Measurements from ENCODE around the gene OR51B4. TPM values are rescaled to one million over a fixed set of nuclear protein-coding genes. Genes with fewer than 3 reads are reported as not detected.
"Not testable (repeated sequence)": the region's sequence is repeated elsewhere in the genome, so short reads cannot be mapped to it uniquely, and the experiment has no call there.

The OR51B4 gene
- total RNA-seq, 8 experiments from 2014 or later = 0.52 to 0.90 (median 0.61) TPM; not detected in 5

DNA sequence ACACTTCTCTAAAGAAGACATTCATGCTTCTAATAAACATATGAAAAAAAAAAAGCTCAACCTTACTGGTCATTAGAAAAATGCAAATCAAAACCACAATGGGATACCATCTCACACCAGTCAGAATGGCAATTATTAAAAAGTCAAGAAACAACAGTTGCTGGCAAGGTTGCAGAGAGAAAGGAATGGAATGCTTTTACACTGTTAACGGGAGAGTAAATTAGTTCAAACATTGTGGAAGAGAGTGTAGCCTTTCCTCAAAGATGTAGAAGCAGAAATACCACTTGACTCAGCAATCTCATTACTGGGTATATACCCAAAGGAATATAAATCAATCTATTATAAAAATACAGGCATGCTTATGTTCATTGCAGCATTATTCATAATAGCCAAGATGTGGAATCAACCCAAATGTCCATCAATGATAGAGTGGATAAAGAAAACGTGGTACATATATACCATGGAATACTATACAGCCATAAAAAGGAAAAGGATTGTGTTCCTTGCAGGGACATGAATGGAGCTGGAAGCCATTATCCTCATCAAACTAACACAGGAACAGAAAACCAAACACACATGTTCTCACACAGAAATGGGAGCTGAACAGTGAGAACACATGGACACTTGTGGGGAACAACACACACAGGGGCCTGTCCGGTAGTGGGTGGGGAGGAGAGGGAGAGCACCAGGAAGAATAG, 11.7 kb upstream of the OR51B4 start:
- H3K4me1 ChIP-seq (replicated peaks in 1 of 2); H3K4me3 ChIP-seq; ATAC-seq (replicated peaks in 6 of 8); in situ Hi-C loops (cut with MboI; ENCODE audit: low pct_unique_long_range_greater_than_20kb in 2 of 9, low sequenced_read_pairs in 9 of 9, unreplicated experiment in 9 of 9); H3K27ac ChIP-seq: not testable (repeated sequence)
- 31 to 90% (median 73%) methylated on average over 2 to 3 of the region's 3 CpGs; no CpG with 5 or more reads in 1 of the 10 experiments for WGBS, 10 experiments

DNA sequence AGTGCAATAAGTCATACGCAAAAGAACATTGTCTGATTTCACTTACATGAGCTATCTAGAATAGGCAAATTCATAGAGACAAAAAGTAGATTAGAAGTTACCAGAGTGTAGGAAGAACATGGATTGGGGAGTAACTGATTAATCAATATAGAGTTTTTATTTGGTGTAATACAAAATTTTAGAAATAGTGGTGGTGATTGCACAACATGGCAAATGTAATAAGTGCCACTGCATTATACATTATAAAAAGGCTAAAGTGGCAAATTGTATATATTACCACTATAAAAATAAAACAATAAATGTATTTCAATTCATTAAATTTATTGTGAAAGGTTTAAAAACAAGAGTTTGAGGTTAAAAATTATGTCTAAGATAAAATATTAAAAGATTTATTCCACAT, 8.7 kb upstream of the OR51B4 start:
- H3K27ac ChIP-seq = no peak overlapping the region
- in situ Hi-C loops (cut with MboI; ENCODE audit: low pct_unique_long_range_greater_than_20kb in 2 of 9, low sequenced_read_pairs in 9 of 9, unreplicated experiment in 9 of 9) = no loop called here
- WGBS, 10 experiments = 78 to 100% (median 90%) methylated on average over 1 of the region's 1 CpG; no CpG with 5 or more reads in 2 of the 10 experiments
- no peak overlapping the region for H3K4me3 ChIP-seq
- no peak for ATAC-seq (replicated peaks in 6 of 8)
- H3K4me1 ChIP-seq (replicated peaks in 1 of 2) = no peaks in the 10 kb centered on the region

DNA sequence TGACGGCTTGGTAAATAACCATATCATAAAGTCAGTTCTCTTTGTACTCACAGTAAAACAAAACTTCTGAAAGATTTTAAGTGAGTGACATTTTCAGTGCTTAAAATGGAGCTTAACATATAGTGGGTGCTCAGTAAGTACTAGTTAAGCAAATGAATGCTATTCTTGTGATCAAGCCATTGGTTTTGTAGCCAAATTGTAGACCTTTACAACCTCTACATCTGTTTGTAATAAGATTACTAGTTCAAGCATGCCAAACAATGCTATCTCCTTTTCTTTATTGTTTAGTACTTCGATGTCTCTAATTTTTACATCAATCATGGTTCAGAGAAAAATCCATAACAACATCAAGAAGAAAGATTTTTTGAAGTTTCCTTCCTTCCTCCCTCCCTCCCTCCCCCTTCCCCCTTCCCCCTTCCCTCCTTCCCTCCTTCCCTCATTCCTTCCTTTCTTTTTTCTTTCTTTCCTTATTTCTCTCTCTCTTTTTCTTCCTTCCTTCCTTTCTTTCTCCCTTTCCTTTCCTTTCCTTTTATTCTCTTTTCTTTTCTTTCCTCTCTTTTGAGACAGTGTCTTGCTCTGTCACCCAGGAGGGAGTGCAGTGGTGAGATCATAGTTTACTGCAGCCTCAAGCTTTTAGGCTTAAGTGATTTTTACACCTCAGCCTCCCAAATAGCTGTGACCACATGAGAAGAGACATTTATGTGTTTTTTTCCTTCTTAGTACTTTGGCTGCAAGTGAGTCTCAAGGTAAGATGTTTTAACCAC, 5.7 kb upstream of the OR51B4 start:
- ATAC-seq (replicated peaks in 6 of 8) = no peak
- Histone ChIP-seq H3K4me1 (replicated peaks in 1 of 2) (no peaks in the 10 kb centered on the region), H3K4me3 (no peak overlapping the region), H3K27ac (no peak overlapping the region)
- in situ Hi-C loops (cut with MboI; ENCODE audit: low pct_unique_long_range_greater_than_20kb in 2 of 9, low sequenced_read_pairs in 9 of 9, unreplicated experiment in 9 of 9) = no loop called here
- WGBS, 10 experiments = 50 to 100% (median 79%) methylated on average over 1 to 2 of the region's 2 CpGs

DNA sequence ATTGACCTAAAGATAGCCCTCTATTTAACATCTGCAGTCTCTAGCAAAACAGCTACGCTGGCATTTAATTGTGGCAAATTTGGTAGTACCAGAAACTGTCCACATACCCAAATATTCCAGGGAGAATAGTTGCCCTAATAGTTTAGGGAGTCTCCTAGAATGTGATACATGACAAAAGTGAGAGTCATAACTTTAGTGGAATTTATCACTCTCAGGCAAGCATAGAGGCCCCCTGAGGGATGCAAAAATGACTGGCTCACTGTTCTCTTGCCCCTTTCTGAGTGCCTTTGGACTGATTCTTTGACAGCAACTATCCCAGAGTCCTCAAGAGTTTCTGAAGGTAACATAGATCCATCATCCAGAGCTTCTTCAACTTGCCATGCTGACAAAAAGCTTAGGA, 2.3 kb upstream of the OR51B4 start:
- no peak for ATAC-seq (replicated peaks in 6 of 8)
- H3K27ac ChIP-seq = no peak overlapping the region
- WGBS, 10 experiments = 67 to 100% (median 100%) methylated on average over 1 of the region's 1 CpG; no CpG with 5 or more reads in 5 of the 10 experiments
- in situ Hi-C loops (cut with MboI; ENCODE audit: low pct_unique_long_range_greater_than_20kb in 2 of 9, low sequenced_read_pairs in 9 of 9, unreplicated experiment in 9 of 9) = no loop called here
- no peaks in the 10 kb centered on the region for H3K4me1 ChIP-seq (replicated peaks in 1 of 2)
- H3K4me3 ChIP-seq = no peak overlapping the region

DNA sequence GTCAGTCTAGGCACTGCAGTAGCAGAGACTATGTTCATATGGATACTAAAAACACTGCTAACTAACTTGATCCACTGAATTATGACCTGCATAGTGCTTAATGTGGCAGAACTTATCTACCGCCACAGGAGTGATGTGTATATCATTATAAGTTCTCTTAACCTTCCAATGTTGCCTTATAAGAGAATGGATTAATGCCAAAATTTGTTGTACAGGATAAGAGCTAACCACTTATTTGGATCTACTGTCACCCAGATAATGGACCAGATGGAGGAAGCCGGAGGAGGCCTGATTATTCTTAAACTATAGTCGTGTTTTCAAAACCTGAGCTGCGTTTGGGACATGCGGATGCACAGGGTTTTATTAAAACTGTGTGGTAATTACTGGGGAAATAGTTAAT, 1.9 kb upstream of the OR51B4 start:
- no peak overlapping the region for H3K27ac ChIP-seq
- no peak overlapping the region for H3K4me3 ChIP-seq
- H3K4me1 ChIP-seq (replicated peaks in 1 of 2) = no peaks in the 10 kb centered on the region
- ATAC-seq (replicated peaks in 6 of 8) = no peak
- in situ Hi-C loops (cut with MboI; ENCODE audit: low pct_unique_long_range_greater_than_20kb in 2 of 9, low sequenced_read_pairs in 9 of 9, unreplicated experiment in 9 of 9) = no loop called here
- WGBS, 10 experiments = 70 to 100% (median 90%) methylated on average over 2 to 4 of the region's 5 CpGs; no CpG with 5 or more reads in 1 of the 10 experiments

DNA sequence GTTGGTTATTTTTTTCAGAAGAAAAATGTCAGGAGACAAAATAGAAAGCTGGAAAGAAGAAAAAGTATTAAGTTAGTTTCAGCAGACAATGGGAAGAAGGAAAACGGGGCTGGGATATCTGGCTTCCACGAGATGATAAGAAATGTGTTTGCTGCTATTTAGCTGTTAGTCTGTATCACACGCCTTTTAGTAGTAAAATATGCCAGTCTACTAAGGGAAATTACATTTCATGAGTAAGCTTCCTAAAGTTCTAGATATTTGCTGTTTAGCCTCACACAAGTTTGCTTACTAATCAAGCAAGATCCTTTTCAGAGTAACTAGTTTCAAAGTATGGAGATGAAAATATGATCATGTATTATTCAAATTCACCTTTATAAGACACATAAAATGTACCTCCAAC, 1.5 kb downstream of the OR51B4 start:
- in situ Hi-C loops (cut with MboI; ENCODE audit: low pct_unique_long_range_greater_than_20kb in 2 of 9, low sequenced_read_pairs in 9 of 9, unreplicated experiment in 9 of 9) = no loop called here
- H3K27ac ChIP-seq = no peak overlapping the region
- no peak overlapping the region for H3K4me3 ChIP-seq
- 53 to 92% (median 76%) methylated on average over 2 to 3 of the region's 3 CpGs; no CpG with 5 or more reads in 1 of the 10 experiments for WGBS, 10 experiments
- no peaks in the 10 kb centered on the region for H3K4me1 ChIP-seq (replicated peaks in 1 of 2)
- no peak for ATAC-seq (replicated peaks in 6 of 8)

DNA sequence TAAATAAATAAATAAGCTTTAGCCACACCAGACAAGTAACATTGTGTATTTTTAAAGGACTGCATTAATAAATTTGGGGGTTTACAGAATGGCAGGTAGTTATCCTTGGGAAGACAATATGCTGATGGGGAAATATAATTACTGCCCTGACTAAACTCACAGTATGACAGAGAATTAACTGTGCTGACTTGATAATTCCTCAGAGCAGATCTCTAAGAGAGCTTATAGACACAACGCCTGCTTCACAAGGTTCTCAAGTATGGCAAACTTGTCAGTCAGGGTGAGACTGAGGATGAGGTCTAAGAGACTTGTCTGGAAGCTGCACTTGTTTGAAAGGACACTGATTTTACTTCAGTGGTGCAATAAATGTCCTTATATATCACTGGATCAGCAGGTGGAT, 3.3 kb downstream of the OR51B4 start:
- no peaks in the 10 kb centered on the region for H3K4me1 ChIP-seq (replicated peaks in 1 of 2)
- no peak for ATAC-seq (replicated peaks in 6 of 8)
- in situ Hi-C loops (cut with MboI; ENCODE audit: low pct_unique_long_range_greater_than_20kb in 2 of 9, low sequenced_read_pairs in 9 of 9, unreplicated experiment in 9 of 9) = no loop called here
- no peak overlapping the region for H3K4me3 ChIP-seq
- WGBS, 10 experiments = 0 to 100% (median 66%) methylated on average over 1 of the region's 1 CpG; no CpG with 5 or more reads in 2 of the 10 experiments
- H3K27ac ChIP-seq = no peak overlapping the region

DNA sequence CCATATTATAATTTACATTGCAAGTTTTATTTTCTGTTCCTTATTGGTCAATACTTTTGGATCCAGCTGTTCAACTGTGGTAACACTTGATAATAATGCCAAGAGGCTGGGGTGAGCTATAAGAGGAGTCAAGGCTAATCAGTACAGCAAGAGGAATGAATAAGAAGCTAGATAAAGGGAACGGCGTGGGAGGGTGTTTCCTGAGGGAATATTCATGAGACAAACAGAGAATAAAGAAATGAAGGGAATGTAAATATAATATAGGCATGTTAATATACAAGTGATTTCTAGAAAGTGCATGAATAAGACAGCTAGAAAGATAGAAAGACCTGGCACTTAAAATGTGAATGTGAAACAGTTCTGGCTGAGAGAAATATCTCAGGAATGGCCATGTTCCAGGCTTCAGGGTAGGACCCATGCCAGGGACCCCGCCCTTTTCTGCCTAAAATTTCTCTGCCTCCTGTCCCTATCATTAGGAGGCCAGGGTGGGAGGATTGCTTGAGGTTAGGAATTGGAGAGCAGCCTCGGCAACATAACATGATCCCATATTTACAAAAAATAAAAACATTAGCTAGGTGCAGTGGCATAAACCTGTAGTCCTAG, 3.9 kb downstream of the OR51B4 start:
- peak in 3 of 8 experiments; percentile 68 to 86 (median 84) for ATAC-seq (replicated peaks in 6 of 8)
- WGBS, 10 experiments = 0 to 83% (median 58%) methylated on average over 2 to 4 of the region's 4 CpGs
- in situ Hi-C loops (cut with MboI; ENCODE audit: low pct_unique_long_range_greater_than_20kb in 2 of 9, low sequenced_read_pairs in 9 of 9, unreplicated experiment in 9 of 9) = no loop called here
- no peak overlapping the region for H3K4me3 ChIP-seq
- H3K27ac ChIP-seq = no peak overlapping the region
- H3K4me1 ChIP-seq (replicated peaks in 1 of 2) = no peaks in the 10 kb centered on the region

DNA sequence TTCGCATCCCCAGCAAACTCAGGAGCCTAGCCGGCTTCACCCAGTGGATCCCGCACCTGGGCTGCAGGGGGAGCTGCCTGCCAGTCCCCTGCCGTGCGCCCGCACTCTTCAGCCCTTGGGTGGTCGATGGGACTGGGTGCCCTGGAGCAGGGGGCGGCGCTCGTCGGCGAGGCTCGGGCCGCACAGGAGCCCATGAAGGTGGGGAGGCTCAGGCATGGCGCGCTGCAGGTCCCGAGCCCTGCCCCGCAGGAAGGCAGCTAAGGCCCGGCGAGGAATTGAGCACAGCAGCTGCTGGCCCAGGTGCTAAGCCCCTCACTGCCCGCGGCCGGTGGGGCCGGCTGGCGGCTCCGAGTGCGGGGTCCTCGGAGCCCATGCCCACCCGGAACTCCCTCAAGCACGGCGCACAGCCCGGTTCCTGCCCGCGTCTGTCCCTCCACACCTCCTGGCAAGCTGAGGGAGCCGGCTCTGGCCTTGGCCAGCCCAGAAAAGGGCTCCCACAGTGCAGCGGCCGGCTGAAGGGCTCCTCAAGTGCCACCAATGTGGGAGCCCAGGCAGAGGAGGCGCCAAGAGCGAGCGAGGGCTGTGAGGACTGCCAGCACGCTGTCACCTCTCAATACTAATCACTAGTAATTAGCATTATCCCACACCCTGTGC, 7.3 kb downstream of the OR51B4 start:
- in situ Hi-C loops (cut with MboI; ENCODE audit: low pct_unique_long_range_greater_than_20kb in 2 of 9, low sequenced_read_pairs in 9 of 9, unreplicated experiment in 9 of 9); H3K4me3 ChIP-seq; ATAC-seq (replicated peaks in 6 of 8); H3K4me1 ChIP-seq (replicated peaks in 1 of 2); H3K27ac ChIP-seq: not testable (repeated sequence)
- WGBS, 10 experiments = 91 to 100% (median 95%) methylated on average over 1 to 15 of the region's 41 CpGs; no CpG with 5 or more reads in 5 of the 10 experiments

DNA sequence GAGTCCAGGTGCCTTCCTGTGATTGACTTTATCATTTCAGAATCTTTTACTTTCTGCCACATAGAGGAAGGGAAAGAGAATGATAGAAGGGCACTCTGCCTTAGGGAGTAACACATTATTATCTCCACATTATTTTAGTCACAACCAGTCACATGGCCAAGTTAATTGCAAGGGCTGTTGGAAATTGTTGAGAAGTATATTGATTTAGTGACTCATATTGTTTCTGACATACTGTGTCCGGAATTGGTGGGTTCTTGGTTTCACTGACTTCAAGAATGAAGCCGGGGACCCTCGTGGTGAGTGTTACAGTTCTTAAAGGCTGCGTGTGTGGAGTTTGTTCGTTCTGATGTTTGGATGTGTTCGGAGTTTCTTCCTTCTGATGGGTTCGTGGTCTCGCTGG, 8.7 kb downstream of the OR51B4 start:
- in situ Hi-C loops (cut with MboI; ENCODE audit: low pct_unique_long_range_greater_than_20kb in 2 of 9, low sequenced_read_pairs in 9 of 9, unreplicated experiment in 9 of 9) = no loop called here
- no peak overlapping the region for H3K27ac ChIP-seq
- H3K4me3 ChIP-seq = no peak overlapping the region
- WGBS, 10 experiments = 60 to 100% (median 81%) methylated on average over 1 to 8 of the region's 8 CpGs; no CpG with 5 or more reads in 2 of the 10 experiments
- ATAC-seq (replicated peaks in 6 of 8) = no peak
- no peaks in the 10 kb centered on the region for H3K4me1 ChIP-seq (replicated peaks in 1 of 2)

DNA sequence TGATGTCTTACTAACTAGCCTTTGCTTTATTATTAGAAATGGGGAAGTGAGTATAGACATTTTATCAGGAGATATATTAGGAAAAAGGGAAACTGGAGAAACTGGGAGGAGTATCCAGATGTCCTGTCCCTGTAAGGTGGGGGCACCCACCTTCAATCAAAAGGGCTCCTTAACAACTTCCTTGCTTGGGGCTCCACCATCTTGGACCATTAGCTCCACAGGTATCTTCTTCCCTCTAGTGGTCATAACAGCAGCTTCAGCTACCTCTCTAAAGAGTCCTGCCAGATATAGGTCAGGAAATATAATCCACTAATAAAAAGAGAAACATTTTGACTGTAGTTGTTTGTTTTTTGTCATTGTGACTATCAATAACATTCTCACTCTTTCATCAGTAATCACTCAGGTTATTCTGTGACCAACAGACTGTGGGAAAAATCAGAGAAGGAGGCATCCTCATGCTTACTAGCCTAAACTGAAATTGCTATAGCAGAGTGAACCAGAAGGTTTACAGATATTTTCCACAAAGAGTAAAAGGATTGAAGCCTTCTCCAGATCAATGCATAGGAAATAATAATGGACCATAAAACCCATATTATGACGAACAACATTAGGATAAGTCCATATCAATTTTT, 10.4 kb downstream of the OR51B4 start:
- H3K4me1 ChIP-seq (replicated peaks in 1 of 2) = no peaks in the 10 kb centered on the region
- peak in 3 of 8 experiments; percentile 57 to 85 (median 60) for ATAC-seq (replicated peaks in 6 of 8)
- no peak overlapping the region for H3K4me3 ChIP-seq
- WGBS, 10 experiments = 10 to 92% (median 75%) methylated on average over 1 of the region's 1 CpG; no CpG with 5 or more reads in 1 of the 10 experiments
- in situ Hi-C loops (cut with MboI; ENCODE audit: low pct_unique_long_range_greater_than_20kb in 2 of 9, low sequenced_read_pairs in 9 of 9, unreplicated experiment in 9 of 9) = no loop called here
- H3K27ac ChIP-seq = no peak overlapping the region

DNA sequence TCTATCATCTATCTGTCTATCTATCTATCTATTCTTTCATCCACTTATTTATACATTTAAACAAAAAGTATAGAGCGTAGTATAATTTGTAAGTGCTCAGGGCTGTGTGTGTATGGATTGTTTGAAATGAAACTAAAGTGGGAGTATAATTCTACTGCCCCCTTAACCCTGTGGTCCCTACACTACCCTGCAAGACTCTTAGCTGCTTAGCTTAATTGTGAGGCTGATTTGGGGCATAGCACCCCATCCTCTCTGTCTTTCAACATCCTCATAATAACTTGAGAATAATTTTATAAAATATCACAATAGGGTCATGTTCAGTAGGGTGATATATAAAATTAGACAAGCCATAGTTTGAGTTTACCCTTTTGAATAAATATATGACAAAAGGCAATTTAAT, 11.6 kb downstream of the OR51B4 start:
- Histone ChIP-seq H3K4me1 (replicated peaks in 1 of 2) (no peaks in the 10 kb centered on the region), H3K27ac (no peak overlapping the region), H3K4me3 (no peak overlapping the region)
- in situ Hi-C loops (cut with MboI; ENCODE audit: low pct_unique_long_range_greater_than_20kb in 2 of 9, low sequenced_read_pairs in 9 of 9, unreplicated experiment in 9 of 9) = no loop called here
- no peak for ATAC-seq (replicated peaks in 6 of 8)
- WGBS, 10 experiments = 70 to 100% (median 100%) methylated on average over 1 of the region's 1 CpG; no CpG with 5 or more reads in 3 of the 10 experiments
